Thyroid gland (tissue), 4 donors: ENCODE measurements around the gene CDH23.

ENCODE experiments used
- POLR2A ChIP-seq, 2 donors: fragments of 450-650 bp; IDR thresholded peaks; one replicate each; pipeline ENCODE4 v1.6.1; 2017; ENCODE audit warnings: antibody characterized with exemption in 2 of 2, mild to moderate bottlenecking in 2 of 2, moderate library complexity in 1 of 2
- TF ChIP-seq, protein P1 (sequence below), 6 experiments: fragments of 200-600 bp in 3 of 6; fragments of 450-650 bp in 3 of 6; sonication (generic) in 3 of 6; IDR thresholded peaks; one replicate each; pipeline ENCODE4 v1.5.1; 2016 to 2019; ENCODE audit warnings: antibody characterized with exemption in 6 of 6, mild to moderate bottlenecking in 2 of 6, inconsistent platforms in 1 of 6, moderate library complexity in 1 of 6

DNA sequence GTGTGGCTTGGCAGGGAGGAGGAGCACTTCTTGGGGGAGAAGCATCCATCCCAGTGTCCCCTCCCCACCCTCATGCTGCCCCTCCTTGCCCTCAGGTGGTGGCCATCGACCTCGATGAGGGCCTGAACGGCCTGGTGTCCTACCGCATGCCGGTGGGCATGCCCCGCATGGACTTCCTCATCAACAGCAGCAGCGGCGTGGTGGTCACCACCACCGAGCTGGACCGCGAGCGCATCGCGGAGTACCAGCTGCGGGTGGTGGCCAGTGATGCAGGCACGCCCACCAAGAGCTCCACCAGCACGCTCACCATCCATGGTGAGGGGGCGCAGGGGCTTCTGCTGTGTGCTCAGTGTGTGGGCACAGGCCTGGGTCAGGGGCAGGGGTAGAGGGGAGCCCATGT lies 308.1 kb downstream of the CDH23 start:
- no peak for TF ChIP-seq POLR2A (IDR thresholded peaks at IDR 0.05)
- TF ChIP-seq, protein P1, sequence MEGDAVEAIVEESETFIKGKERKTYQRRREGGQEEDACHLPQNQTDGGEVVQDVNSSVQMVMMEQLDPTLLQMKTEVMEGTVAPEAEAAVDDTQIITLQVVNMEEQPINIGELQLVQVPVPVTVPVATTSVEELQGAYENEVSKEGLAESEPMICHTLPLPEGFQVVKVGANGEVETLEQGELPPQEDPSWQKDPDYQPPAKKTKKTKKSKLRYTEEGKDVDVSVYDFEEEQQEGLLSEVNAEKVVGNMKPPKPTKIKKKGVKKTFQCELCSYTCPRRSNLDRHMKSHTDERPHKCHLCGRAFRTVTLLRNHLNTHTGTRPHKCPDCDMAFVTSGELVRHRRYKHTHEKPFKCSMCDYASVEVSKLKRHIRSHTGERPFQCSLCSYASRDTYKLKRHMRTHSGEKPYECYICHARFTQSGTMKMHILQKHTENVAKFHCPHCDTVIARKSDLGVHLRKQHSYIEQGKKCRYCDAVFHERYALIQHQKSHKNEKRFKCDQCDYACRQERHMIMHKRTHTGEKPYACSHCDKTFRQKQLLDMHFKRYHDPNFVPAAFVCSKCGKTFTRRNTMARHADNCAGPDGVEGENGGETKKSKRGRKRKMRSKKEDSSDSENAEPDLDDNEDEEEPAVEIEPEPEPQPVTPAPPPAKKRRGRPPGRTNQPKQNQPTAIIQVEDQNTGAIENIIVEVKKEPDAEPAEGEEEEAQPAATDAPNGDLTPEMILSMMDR (IDR thresholded peaks at IDR 0.05), result no peak
